ENCODE data around the gene TP53I13. TPM values are rescaled to one million over a fixed set of nuclear protein-coding genes. Genes with fewer than 3 reads are reported as not detected.

Gene TP53I13
- total RNA-seq, 2 experiments from 2014 or later: 20.8 to 27.5 TPM

GRCh38 chr17:29595107-29595942 lies 26.8 kb downstream of the TP53I13 start:
- no peak overlapping the region for H3K4me3 ChIP-seq (ENCODE audit: low read depth, low read length, poor library complexity, severe bottlenecking)
- H2AFZ ChIP-seq (ENCODE audit: low read length): no peak overlapping the region
- peaks cover 11% of the 10 kb centered on the region; the same call in 1 of the 2 replicates for H4K20me1 ChIP-seq (ENCODE audit: insufficient read depth, low read length)
- H3K4me2 ChIP-seq (ENCODE audit: low read length): peak overlapping the region; percentile 76; the same call in 1 of the 2 replicates
- ChIA-PET CTCF (ENCODE audit: unreplicated experiment) (no interaction called here), POLR2A (no interaction called here)
- no peaks in the 10 kb centered on the region for H3K36me3 ChIP-seq (ENCODE audit: insufficient read depth, low read length)
- peaks cover 34% of the 10 kb centered on the region for H3K4me1 ChIP-seq (ENCODE audit: insufficient read depth, low read length, poor library complexity, severe bottlenecking)
- intact Hi-C loops (cut with micrococcal nuclease; ENCODE audit: unreplicated experiment): no loop called here
- H3K9me2 ChIP-seq (ENCODE audit: insufficient read depth, low read length): no peaks in the 10 kb centered on the region
- no peak overlapping the region for H3K27ac ChIP-seq (ENCODE audit: low read depth, low read length, poor library complexity, severe bottlenecking)
- no TSS peak for BruUV-seq (replicated peaks)
- peaks cover 7% of the 10 kb centered on the region; the same call in 1 of the 2 replicates for H3K79me2 ChIP-seq (ENCODE audit: insufficient read depth, low read depth, low read length)
- TF ChIP-seq EZH2phosphoT487 (IDR thresholded peaks at IDR 0.05; ENCODE audit: borderline replicate concordance, low read depth, low read length): no peak
- TF ChIP-seq CTCF (conservative IDR thresholded peaks at IDR 0.05; ENCODE audit: low read length): no peak
- no peaks in the 10 kb centered on the region for H3K9me3 ChIP-seq (ENCODE audit: low read length)
- DNase-seq (ENCODE audit: low spot score): no peak

GRCh38 chr17:29595943-29596774 lies 27.7 kb downstream of the TP53I13 start:
- Histone ChIP-seq H3K4me3 (ENCODE audit: low read depth, low read length, poor library complexity, severe bottlenecking) (no peak overlapping the region), H3K9me3 (ENCODE audit: low read length) (no peaks in the 10 kb centered on the region), H3K4me2 (ENCODE audit: low read length) (no peak overlapping the region), H3K79me2 (ENCODE audit: insufficient read depth, low read depth, low read length) (peaks cover 7% of the 10 kb centered on the region; the same call in 1 of the 2 replicates), H2AFZ (ENCODE audit: low read length) (no peak overlapping the region), H3K27ac (ENCODE audit: low read depth, low read length, poor library complexity, severe bottlenecking) (no peak overlapping the region), H3K4me1 (ENCODE audit: insufficient read depth, low read length, poor library complexity, severe bottlenecking) (peaks cover 32% of the 10 kb centered on the region), H3K36me3 (ENCODE audit: insufficient read depth, low read length) (no peaks in the 10 kb centered on the region), H3K9me2 (ENCODE audit: insufficient read depth, low read length) (no peaks in the 10 kb centered on the region), H4K20me1 (ENCODE audit: insufficient read depth, low read length) (peaks cover 11% of the 10 kb centered on the region; the same call in 1 of the 2 replicates)
- intact Hi-C loops (cut with micrococcal nuclease; ENCODE audit: unreplicated experiment): no loop called here
- DNase-seq (ENCODE audit: low spot score): no peak
- ChIA-PET POLR2A (no interaction called here), CTCF (ENCODE audit: unreplicated experiment) (no interaction called here)
- BruUV-seq (replicated peaks): no TSS peak
- TF ChIP-seq CTCF (conservative IDR thresholded peaks at IDR 0.05; ENCODE audit: low read length) (no peak), EZH2phosphoT487 (IDR thresholded peaks at IDR 0.05; ENCODE audit: borderline replicate concordance, low read depth, low read length) (no peak)
